KMS-11 (cell line): ENCODE results near the gene SFXN3.

Experiments used
- H2AFZ ChIP-seq: fragments of 200-600 bp; sonication (generic); 2 replicates; pipeline ENCODE4 v1.6.1; 2016; ENCODE audit warnings: antibody characterized with exemption, mixed run types, low read depth
- H3K27ac ChIP-seq: fragments of 200-600 bp; sonication (generic); 2 replicates; pipeline ENCODE4 v1.6.1; 2016; ENCODE audit warnings: mild to moderate bottlenecking, mixed run types
- H3K27me3 ChIP-seq: fragments of 200-600 bp; sonication (generic); 2 replicates; pipeline ENCODE4 v1.6.1; 2017; ENCODE audit warnings: mild to moderate bottlenecking, low read depth, mixed run types, moderate library complexity; ENCODE audit not compliant: insufficient read depth
- H3K36me3 ChIP-seq: fragments of 200-600 bp; sonication (generic); 2 replicates; pipeline ENCODE4 v1.6.1; 2017; ENCODE audit warnings: mild to moderate bottlenecking, mixed run types; ENCODE audit not compliant: insufficient read depth
- H3K4me1 ChIP-seq: fragments of 200-600 bp; sonication (generic); 2 replicates; pipeline ENCODE4 v1.6.1; 2016; ENCODE audit warnings: mild to moderate bottlenecking, low read depth, mixed run types; ENCODE audit not compliant: poor library complexity, severe bottlenecking
- H3K4me2 ChIP-seq: fragments of 200-600 bp; sonication (generic); 2 replicates; pipeline ENCODE4 v1.7.0; 2016; ENCODE audit warnings: mild to moderate bottlenecking, mixed run types
- H3K4me3 ChIP-seq: fragments of 200-600 bp; sonication (generic); IDR thresholded peaks from 2 replicates; pipeline ENCODE4 v1.6.1; 2017; ENCODE audit warnings: low read depth, low read length, mixed read lengths; ENCODE audit not compliant: insufficient read depth
- H3K79me2 ChIP-seq: fragments of 200-600 bp; sonication (generic); 2 replicates; pipeline ENCODE4 v1.6.1; 2016; ENCODE audit warnings: low read depth, mixed run types; ENCODE audit not compliant: insufficient read depth
- H3K9ac ChIP-seq: fragments of 200-600 bp; sonication (generic); 2 replicates; pipeline ENCODE4 v1.6.1; 2016; ENCODE audit warnings: mild to moderate bottlenecking, mixed run types
- H4K20me1 ChIP-seq: fragments of 200-600 bp; sonication (generic); 2 replicates; pipeline ENCODE4 v1.6.1; 2016; ENCODE audit warnings: mild to moderate bottlenecking, mixed run types; ENCODE audit not compliant: insufficient read depth
- TF ChIP-seq, protein P1 (sequence below): fragments of 200-600 bp; sonication (generic); conservative IDR thresholded peaks from 2 replicates; pipeline ENCODE4 v1.6.1; 2017; ENCODE audit warnings: low read depth, mild to moderate bottlenecking, antibody characterized with exemption, low read length, moderate library complexity, mixed read lengths

The SFXN3 gene

DNA sequence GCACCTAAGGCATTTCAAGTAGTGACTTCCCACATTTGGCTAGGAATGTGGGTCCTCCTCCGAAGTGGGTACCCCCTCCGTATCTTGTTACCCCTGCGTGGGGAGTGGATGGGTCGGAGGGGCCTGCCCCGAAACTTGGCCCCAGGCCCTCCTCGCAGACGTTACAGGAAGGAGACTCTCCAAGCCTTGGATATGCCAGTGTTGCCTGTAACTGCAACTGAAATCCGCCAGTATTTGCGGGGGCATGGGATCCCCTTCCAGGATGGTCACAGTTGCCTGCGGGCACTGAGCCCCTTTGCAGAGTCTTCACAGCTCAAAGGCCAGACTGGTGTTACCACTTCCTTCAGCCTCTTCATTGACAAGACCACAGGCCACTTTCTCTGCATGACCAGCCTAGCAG is 42.9 kb upstream of the SFXN3 start:
- Histone ChIP-seq H3K9ac (peak overlapping the region; percentile 82; the same call in 1 of the 2 replicates), H3K4me1 (peaks cover 26% of the 10 kb centered on the region), H3K4me2 (peak overlapping the region; percentile 93), H3K4me3 (no peak overlapping the region), H3K79me2 (peaks cover 36% of the 10 kb centered on the region), H2AFZ (peak overlapping the region; percentile 94; the same call in 1 of the 2 replicates), H4K20me1 (no peaks in the 10 kb centered on the region), H3K27me3 (no peaks in the 10 kb centered on the region), H3K36me3 (peaks cover 5% of the 10 kb centered on the region; the same call in 1 of the 2 replicates), H3K27ac (0 out of 2 replicates have a peak overlapping the region, but pooled peaks have one; percentile 49)
- TF ChIP-seq, protein P1, sequence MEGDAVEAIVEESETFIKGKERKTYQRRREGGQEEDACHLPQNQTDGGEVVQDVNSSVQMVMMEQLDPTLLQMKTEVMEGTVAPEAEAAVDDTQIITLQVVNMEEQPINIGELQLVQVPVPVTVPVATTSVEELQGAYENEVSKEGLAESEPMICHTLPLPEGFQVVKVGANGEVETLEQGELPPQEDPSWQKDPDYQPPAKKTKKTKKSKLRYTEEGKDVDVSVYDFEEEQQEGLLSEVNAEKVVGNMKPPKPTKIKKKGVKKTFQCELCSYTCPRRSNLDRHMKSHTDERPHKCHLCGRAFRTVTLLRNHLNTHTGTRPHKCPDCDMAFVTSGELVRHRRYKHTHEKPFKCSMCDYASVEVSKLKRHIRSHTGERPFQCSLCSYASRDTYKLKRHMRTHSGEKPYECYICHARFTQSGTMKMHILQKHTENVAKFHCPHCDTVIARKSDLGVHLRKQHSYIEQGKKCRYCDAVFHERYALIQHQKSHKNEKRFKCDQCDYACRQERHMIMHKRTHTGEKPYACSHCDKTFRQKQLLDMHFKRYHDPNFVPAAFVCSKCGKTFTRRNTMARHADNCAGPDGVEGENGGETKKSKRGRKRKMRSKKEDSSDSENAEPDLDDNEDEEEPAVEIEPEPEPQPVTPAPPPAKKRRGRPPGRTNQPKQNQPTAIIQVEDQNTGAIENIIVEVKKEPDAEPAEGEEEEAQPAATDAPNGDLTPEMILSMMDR: no peak

DNA sequence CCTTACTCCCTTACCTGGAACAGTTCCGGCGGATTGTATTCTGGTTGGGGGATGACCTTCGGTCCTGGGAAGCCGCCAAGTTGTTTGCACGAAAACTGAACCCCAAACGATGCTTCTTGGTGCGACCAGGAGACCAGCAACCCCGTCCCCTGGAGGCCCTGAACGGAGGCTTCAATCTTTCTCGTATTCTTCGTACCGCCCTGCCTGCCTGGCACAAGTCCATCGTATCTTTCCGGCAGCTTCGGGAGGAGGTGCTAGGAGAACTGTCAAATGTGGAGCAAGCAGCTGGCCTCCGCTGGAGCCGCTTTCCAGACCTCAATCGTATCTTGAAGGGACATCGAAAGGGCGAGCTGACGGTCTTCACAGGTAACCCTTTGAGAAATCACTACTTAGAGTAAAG is 41.9 kb upstream of the SFXN3 start:
- no peaks in the 10 kb centered on the region for H3K27me3 ChIP-seq
- no peak overlapping the region for H2AFZ ChIP-seq
- H3K4me2 ChIP-seq: peak overlapping the region; percentile 93
- H3K9ac ChIP-seq: no peak overlapping the region
- peaks cover 5% of the 10 kb centered on the region; the same call in 1 of the 2 replicates for H3K36me3 ChIP-seq
- peaks cover 36% of the 10 kb centered on the region for H3K79me2 ChIP-seq
- no peaks in the 10 kb centered on the region for H4K20me1 ChIP-seq
- no peak overlapping the region for H3K27ac ChIP-seq
- no peak overlapping the region for H3K4me3 ChIP-seq
- H3K4me1 ChIP-seq: peaks cover 26% of the 10 kb centered on the region
- TF ChIP-seq, protein P1: no peak

DNA sequence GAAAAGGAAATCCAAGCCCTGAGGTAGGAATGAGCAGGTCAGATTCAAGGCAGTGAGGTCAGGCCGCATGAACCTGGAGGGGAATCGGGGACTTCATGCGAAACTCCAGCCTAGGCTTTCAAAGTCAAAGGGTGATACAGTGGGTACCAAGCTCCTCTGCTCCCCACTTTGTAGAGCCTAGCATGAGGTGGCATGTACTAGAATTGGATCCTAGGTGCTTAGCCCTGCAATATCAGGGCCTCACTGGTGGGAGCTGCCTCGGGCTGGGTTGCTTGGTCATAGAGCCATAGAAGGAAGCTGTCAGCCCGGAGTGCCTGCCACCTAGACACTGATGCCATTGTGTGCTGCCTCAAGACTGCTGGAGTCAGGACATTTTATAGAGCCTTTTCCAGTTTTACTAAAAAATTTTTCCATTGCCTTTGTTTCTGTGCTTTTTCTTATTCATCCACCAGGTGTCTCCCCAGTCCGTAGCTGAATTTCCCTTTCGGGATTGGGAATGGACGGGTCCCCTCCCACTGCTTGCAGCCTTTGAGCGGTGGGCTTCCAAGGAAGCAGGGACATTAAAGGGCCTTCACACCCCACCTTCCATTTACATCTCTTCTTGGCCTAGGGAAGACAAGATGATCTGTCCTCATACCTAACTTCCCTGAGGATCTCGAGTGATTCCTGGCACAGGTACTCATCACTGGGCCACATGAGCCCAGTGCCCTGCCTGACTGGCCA is 36.9 kb upstream of the SFXN3 start:
- Histone ChIP-seq H3K79me2 (peaks cover 17% of the 10 kb centered on the region), H3K36me3 (peaks cover 5% of the 10 kb centered on the region; the same call in 1 of the 2 replicates), H3K4me1 (peaks cover 23% of the 10 kb centered on the region), H2AFZ (no peak overlapping the region), H3K4me2 (no peak overlapping the region), H3K9ac (no peak overlapping the region), H3K4me3 (no peak overlapping the region), H3K27me3 (no peaks in the 10 kb centered on the region), H3K27ac (no peak overlapping the region), H4K20me1 (no peaks in the 10 kb centered on the region)
- TF ChIP-seq, protein P1: peak; percentile 58

DNA sequence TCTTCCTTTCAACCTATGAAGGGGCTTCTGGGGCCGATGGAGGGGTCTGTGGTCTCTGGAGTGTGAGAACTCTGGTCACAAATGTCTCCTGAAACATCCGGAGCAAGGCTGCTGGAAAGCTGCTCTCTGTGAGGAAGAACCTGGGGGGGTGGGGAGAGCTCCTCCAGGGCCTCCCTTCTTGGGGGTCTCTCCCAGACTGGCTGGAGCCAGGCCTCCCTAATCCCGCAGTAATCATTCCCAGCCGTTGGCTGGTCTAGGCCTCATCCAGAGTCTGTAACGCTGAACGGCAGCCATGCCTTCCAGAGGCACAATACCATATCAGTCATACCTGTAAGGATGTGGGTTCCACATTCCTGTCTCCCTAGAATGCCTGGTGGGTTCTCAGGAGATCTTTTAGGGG is 35.9 kb upstream of the SFXN3 start:
- no peak overlapping the region for H3K27ac ChIP-seq
- peaks cover 17% of the 10 kb centered on the region for H3K4me1 ChIP-seq
- H4K20me1 ChIP-seq: no peaks in the 10 kb centered on the region
- H3K79me2 ChIP-seq: peaks cover 6% of the 10 kb centered on the region; the same call in 1 of the 2 replicates
- no peak overlapping the region for H2AFZ ChIP-seq
- H3K36me3 ChIP-seq: 0 out of 2 replicates have a peak, but pooled peaks cover 5% of the 10 kb centered on the region
- no peak overlapping the region for H3K4me3 ChIP-seq
- no peak overlapping the region for H3K9ac ChIP-seq
- no peaks in the 10 kb centered on the region for H3K27me3 ChIP-seq
- TF ChIP-seq, protein P1: no peak
- no peak overlapping the region for H3K4me2 ChIP-seq
